Right lobe of liver (tissue), 6 donors: ENCODE measurements around the gene KAZN. TPM values are rescaled to one million over a fixed set of nuclear protein-coding genes. Genes with fewer than 3 reads are reported as not detected.

Experiments used
- ATAC-seq, 4 donors: fragments of 200-7000 bp; cut with Tn5 transposase; one replicate each; pipeline ENCODE4 v1.9.1; 2020; ENCODE audit warnings: mild to moderate bottlenecking in 4 of 4, moderate library complexity in 4 of 4
- DNase-seq, 3 donors: peaks; one replicate each; pipeline ENCODE4 v3.0.0-alpha.2; 2020
- H3K27ac ChIP-seq, 3 donors: fragments of 200-600 bp; one replicate each; pipeline ENCODE4 v1.8.0; 2022
- H3K27me3 ChIP-seq, 2 donors: fragments of 200-600 bp; one replicate each; pipeline ENCODE4 v1.8.0; 2022
- H3K36me3 ChIP-seq, 4 donors: fragments of 200-600 bp; sonication (generic) in 1 of 4; one replicate each; pipeline versions ENCODE4 v1.5.1 to v1.8.0; 2017 to 2022; ENCODE audit warnings: control low read depth in 1 of 4
- H3K4me1 ChIP-seq, 4 donors: fragments of 200-600 bp; sonication (generic) in 1 of 4; one replicate each; pipeline versions ENCODE4 v1.5.1 to v1.8.0; 2017 to 2022; ENCODE audit warnings: control low read depth in 1 of 4
- H3K4me3 ChIP-seq, 3 donors: fragments of 200-600 bp; one replicate each; pipeline ENCODE4 v1.8.0; 2022
- H3K9me3 ChIP-seq, 4 donors: fragments of 200-600 bp; sonication (generic) in 1 of 4; one replicate each; pipeline versions ENCODE4 v1.5.1 to v1.8.0; 2017 to 2022; ENCODE audit warnings: control low read depth in 1 of 4
- CTCF ChIP-seq, 4 donors: fragments of 200-600 bp in 3 of 4; fragments of 450-650 bp in 1 of 4; IDR thresholded peaks; one replicate each; pipeline versions ENCODE4 v1.5.1 to v1.8.0; 2016 to 2022; ENCODE audit warnings: antibody characterized with exemption in 4 of 4, mild to moderate bottlenecking in 2 of 4
- POLR2A ChIP-seq: fragments of 450-650 bp; IDR thresholded peaks from one replicate; pipeline ENCODE4 v1.6.1; 2017; ENCODE audit warnings: antibody characterized with exemption, mild to moderate bottlenecking
- WGBS: methylation state at CpG from one replicate; pipeline ENCODE4 v1.1.6; 2018; ENCODE audit warnings: low coverage, low lambda C conversion rate; ENCODE audit not compliant: insufficient coverage; ENCODE audit errors: missing lambda C conversion rate; 5-methylcytosine and 5-hydroxymethylcytosine counted together
- intact Hi-C, 2 donors: fragments of 100-400 bp; cut with DNase I; formaldehyde crosslinking; loops; one replicate each; pipeline versions ENCODE4 v1.11.2 to v1.14.1; 2022
- total RNA-seq, 6 experiments: library from RNA; depleted of rRNA in 2 of 6; stranded (reverse); fragments of >200 nt in 2 of 6; fragmentation: NEBNext Ultra II Directional in 3 of 6; extraction: Animal tissue kit (Norgen Biotek cat#: 25700) in 3 of 6; gene quantifications; one replicate each; pipeline versions ENCODE4 v1.1.0 to v1.2.4, GENCODE V29; 2016 to 2023
- donor health status: DM: no; HTN: yes; CAD: no.
- donor health status: DM: no; HTN: no; CAD: no.
- donor health status: DM: no; HTN: no; CAD: no.
- donor health status: DM: no; HTN: yes; CAD: no.
- donor health status: DM: no; HTN: yes; CAD: no.

The KAZN gene
- total RNA-seq, 6 experiments from 2014 or later, result 1.5 to 7.2 (median 2.7) TPM

- Histone ChIP-seq H3K4me3 (no peak overlapping the region), H3K4me1 (no peaks in the 10 kb centered on the region), H3K36me3 (no peaks in the 10 kb centered on the region), H3K27ac (no peak overlapping the region), H3K27me3 (no peaks in the 10 kb centered on the region), H3K9me3 (no peaks in the 10 kb centered on the region)
- no peak for TF ChIP-seq POLR2A
- TF ChIP-seq CTCF (IDR thresholded peaks at IDR 0.05), result no peak
- DNase-seq (no peak), ATAC-seq (no peak)
- intact Hi-C loops, result no loop called here
Measured at GRCh38 chr1:14620941-14621340, 22.5 kb downstream of the KAZN start.

- H3K4me3 ChIP-seq, result no peak overlapping the region
- intact Hi-C loops, result no loop called here
- no peak overlapping the region for H3K27ac ChIP-seq
- DNase-seq (no peak), ATAC-seq (no peak)
- 78% methylated on average over 2 of the region's 2 CpGs for WGBS
- H3K36me3 ChIP-seq, result no peaks in the 10 kb centered on the region
- no peaks in the 10 kb centered on the region for H3K9me3 ChIP-seq
- no peaks in the 10 kb centered on the region for H3K4me1 ChIP-seq
- TF ChIP-seq POLR2A (no peak), CTCF (IDR thresholded peaks at IDR 0.05) (no peak)
- H3K27me3 ChIP-seq, result no peaks in the 10 kb centered on the region
Measured at GRCh38 chr1:14623090-14623489, 24.6 kb downstream of the KAZN start.

- H3K36me3 ChIP-seq, result no peaks in the 10 kb centered on the region
- intact Hi-C loops, result no loop called here
Measured at GRCh38 chr1:14624941-14625340, 26.5 kb downstream of the KAZN start.

GRCh38 chr1:14625572-14625971 lies 27.1 kb downstream of the KAZN start:
- no peak for TF ChIP-seq CTCF (IDR thresholded peaks at IDR 0.05)
- Histone ChIP-seq H3K9me3 (no peaks in the 10 kb centered on the region), H3K4me3 (no peak overlapping the region), H3K36me3 (no peaks in the 10 kb centered on the region), H3K4me1 (no peaks in the 10 kb centered on the region), H3K27ac (no peak overlapping the region), H3K27me3 (no peaks in the 10 kb centered on the region)
- 63% methylated on average over 11 of the region's 11 CpGs for WGBS
- intact Hi-C loops, result no loop called here
- ATAC-seq (no peak), DNase-seq (no peak)

More at GRCh38 chr1:14624941-14625340, 26.5 kb downstream of the KAZN start:
- no peaks in the 10 kb centered on the region for H3K27me3 ChIP-seq
- no peak overlapping the region for H3K4me3 ChIP-seq
- TF ChIP-seq CTCF (IDR thresholded peaks at IDR 0.05), result no peak
- TF ChIP-seq POLR2A, result no peak
- no peak overlapping the region for H3K27ac ChIP-seq
- WGBS, result 75% methylated on average over 7 of the region's 7 CpGs
- DNase-seq, result no peak
- no peaks in the 10 kb centered on the region for H3K4me1 ChIP-seq
- no peaks in the 10 kb centered on the region for H3K9me3 ChIP-seq
- ATAC-seq, result no peak

GRCh38 chr1:14625996-14626395 lies 27.5 kb downstream of the KAZN start:
- H3K9me3 ChIP-seq, result no peaks in the 10 kb centered on the region
- H3K27me3 ChIP-seq, result no peaks in the 10 kb centered on the region
- DNase-seq, result no peak
- TF ChIP-seq CTCF (IDR thresholded peaks at IDR 0.05), result no peak
- H3K4me1 ChIP-seq, result no peaks in the 10 kb centered on the region
- WGBS, result 55% methylated on average over 5 of the region's 5 CpGs
- H3K4me3 ChIP-seq, result no peak overlapping the region
- no peak overlapping the region for H3K27ac ChIP-seq
- H3K36me3 ChIP-seq, result no peaks in the 10 kb centered on the region
- no peak for ATAC-seq
- intact Hi-C loops, result no loop called here
